HL-60 (cell line): ENCODE results near the gene RFTN1.

Source experiments
- GABPA ChIP-seq: IDR thresholded peaks from 2 replicates; pipeline ENCODE4 v1.6.1; 2012; ENCODE audit warnings: low read depth
- POLR2AphosphoS5 ChIP-seq: IDR thresholded peaks from 2 replicates; pipeline ENCODE4 v1.6.1; 2012; ENCODE audit warnings: low read depth
- TF ChIP-seq, protein P1 (sequence below): IDR thresholded peaks from one replicate; pipeline ENCODE4 v1.5.1; 2011; ENCODE audit warnings: low read length, control low read depth, inconsistent platforms; ENCODE audit not compliant: insufficient read depth
- TF ChIP-seq, protein P2 (sequence below): IDR thresholded peaks from 2 replicates; pipeline ENCODE4 v1.6.1; 2012; ENCODE audit warnings: low read depth; ENCODE audit not compliant: insufficient replicate concordance

DNA sequence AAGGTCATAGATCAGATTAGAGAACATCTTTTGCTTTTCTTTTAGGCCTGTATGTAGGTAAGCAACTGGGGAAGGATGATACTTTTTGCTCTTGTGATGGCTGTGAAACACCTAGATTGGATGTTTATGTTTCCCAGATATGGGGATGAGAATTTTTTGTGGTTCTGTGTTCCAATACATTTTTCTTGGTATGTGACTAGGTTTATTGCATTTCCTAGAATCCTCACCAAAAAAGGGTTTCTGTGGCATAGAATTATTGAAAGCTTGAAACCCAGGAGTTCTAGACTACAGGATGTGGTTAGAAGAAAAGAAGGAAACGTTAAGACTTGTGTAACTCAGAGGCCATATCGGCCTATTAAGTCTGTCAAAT is 222.7 kb downstream of the RFTN1 start:
- TF ChIP-seq, protein P1, sequence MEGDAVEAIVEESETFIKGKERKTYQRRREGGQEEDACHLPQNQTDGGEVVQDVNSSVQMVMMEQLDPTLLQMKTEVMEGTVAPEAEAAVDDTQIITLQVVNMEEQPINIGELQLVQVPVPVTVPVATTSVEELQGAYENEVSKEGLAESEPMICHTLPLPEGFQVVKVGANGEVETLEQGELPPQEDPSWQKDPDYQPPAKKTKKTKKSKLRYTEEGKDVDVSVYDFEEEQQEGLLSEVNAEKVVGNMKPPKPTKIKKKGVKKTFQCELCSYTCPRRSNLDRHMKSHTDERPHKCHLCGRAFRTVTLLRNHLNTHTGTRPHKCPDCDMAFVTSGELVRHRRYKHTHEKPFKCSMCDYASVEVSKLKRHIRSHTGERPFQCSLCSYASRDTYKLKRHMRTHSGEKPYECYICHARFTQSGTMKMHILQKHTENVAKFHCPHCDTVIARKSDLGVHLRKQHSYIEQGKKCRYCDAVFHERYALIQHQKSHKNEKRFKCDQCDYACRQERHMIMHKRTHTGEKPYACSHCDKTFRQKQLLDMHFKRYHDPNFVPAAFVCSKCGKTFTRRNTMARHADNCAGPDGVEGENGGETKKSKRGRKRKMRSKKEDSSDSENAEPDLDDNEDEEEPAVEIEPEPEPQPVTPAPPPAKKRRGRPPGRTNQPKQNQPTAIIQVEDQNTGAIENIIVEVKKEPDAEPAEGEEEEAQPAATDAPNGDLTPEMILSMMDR = no peak
- no peak for TF ChIP-seq POLR2AphosphoS5
- peak; percentile 56; the same call in 1 of the 2 replicates for TF ChIP-seq GABPA
- TF ChIP-seq, protein P2, sequence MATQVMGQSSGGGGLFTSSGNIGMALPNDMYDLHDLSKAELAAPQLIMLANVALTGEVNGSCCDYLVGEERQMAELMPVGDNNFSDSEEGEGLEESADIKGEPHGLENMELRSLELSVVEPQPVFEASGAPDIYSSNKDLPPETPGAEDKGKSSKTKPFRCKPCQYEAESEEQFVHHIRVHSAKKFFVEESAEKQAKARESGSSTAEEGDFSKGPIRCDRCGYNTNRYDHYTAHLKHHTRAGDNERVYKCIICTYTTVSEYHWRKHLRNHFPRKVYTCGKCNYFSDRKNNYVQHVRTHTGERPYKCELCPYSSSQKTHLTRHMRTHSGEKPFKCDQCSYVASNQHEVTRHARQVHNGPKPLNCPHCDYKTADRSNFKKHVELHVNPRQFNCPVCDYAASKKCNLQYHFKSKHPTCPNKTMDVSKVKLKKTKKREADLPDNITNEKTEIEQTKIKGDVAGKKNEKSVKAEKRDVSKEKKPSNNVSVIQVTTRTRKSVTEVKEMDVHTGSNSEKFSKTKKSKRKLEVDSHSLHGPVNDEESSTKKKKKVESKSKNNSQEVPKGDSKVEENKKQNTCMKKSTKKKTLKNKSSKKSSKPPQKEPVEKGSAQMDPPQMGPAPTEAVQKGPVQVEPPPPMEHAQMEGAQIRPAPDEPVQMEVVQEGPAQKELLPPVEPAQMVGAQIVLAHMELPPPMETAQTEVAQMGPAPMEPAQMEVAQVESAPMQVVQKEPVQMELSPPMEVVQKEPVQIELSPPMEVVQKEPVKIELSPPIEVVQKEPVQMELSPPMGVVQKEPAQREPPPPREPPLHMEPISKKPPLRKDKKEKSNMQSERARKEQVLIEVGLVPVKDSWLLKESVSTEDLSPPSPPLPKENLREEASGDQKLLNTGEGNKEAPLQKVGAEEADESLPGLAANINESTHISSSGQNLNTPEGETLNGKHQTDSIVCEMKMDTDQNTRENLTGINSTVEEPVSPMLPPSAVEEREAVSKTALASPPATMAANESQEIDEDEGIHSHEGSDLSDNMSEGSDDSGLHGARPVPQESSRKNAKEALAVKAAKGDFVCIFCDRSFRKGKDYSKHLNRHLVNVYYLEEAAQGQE = no peak
